ENCODE results near the gene SLC47A2.

Gene SLC47A2

GRCh38 chr17:19650826-19651225, 65.6 kb downstream of the SLC47A2 start:
- TF ChIP-seq POLR2AphosphoS5 (IDR thresholded peaks at IDR 0.05; ENCODE audit: low read depth, low read length), result no peak
- no peak for TF ChIP-seq FOXP2 (optimal IDR thresholded peaks at IDR 0.05; ENCODE audit: borderline replicate concordance, extremely low read depth, extremely low read length, insufficient read depth)
- no peak for TF ChIP-seq TAF1 (IDR thresholded peaks at IDR 0.05; ENCODE audit: borderline replicate concordance, insufficient read depth, low read length)
- TF ChIP-seq SIN3A (IDR thresholded peaks at IDR 0.05; ENCODE audit: borderline replicate concordance, insufficient read depth, low read length), result no peak
- TF ChIP-seq REST (IDR thresholded peaks at IDR 0.05; ENCODE audit: insufficient read depth in 1 of 2, low read depth in 2 of 2, low read length in 2 of 2), result no peak

GRCh38 chr17:19649274-19649541, 67.2 kb downstream of the SLC47A2 start:
- TF ChIP-seq POLR2AphosphoS5 (IDR thresholded peaks at IDR 0.05; ENCODE audit: low read depth, low read length), result no peak
- no peak for TF ChIP-seq FOXP2 (optimal IDR thresholded peaks at IDR 0.05; ENCODE audit: borderline replicate concordance, extremely low read depth, extremely low read length, insufficient read depth)
- no peak for TF ChIP-seq SIN3A (IDR thresholded peaks at IDR 0.05; ENCODE audit: borderline replicate concordance, insufficient read depth, low read length)
- TF ChIP-seq TAF1 (IDR thresholded peaks at IDR 0.05; ENCODE audit: borderline replicate concordance, insufficient read depth, low read length), result no peak
- no peak for TF ChIP-seq REST (IDR thresholded peaks at IDR 0.05; ENCODE audit: insufficient read depth in 1 of 2, low read depth in 2 of 2, low read length in 2 of 2)

GRCh38 chr17:19648475-19649273, 67.7 kb downstream of the SLC47A2 start, which contains the start of gene ALDH3A2:
Gene ALDH3A2 (plus strand): TSS chr17:19648751. CDS start chr17:19648972, 221 bp downstream.
- TF ChIP-seq REST (IDR thresholded peaks at IDR 0.05; ENCODE audit: insufficient read depth in 1 of 2, low read depth in 2 of 2, low read length in 2 of 2) (0 out of 4 replicates have a peak, but pooled peaks of 1 of the 2 experiments have one; percentile 10), FOXP2 (optimal IDR thresholded peaks at IDR 0.05; ENCODE audit: borderline replicate concordance, extremely low read depth, extremely low read length, insufficient read depth) (peak; percentile 27), SIN3A (IDR thresholded peaks at IDR 0.05; ENCODE audit: borderline replicate concordance, insufficient read depth, low read length) (no peak), TAF1 (IDR thresholded peaks at IDR 0.05; ENCODE audit: borderline replicate concordance, insufficient read depth, low read length) (peak; percentile 54; the same call in 1 of the 2 replicates), POLR2AphosphoS5 (IDR thresholded peaks at IDR 0.05; ENCODE audit: low read depth, low read length) (peak; percentile 87)

GRCh38 chr17:19647697-19648474, 68.5 kb downstream of the SLC47A2 start:
- no peak for TF ChIP-seq REST (IDR thresholded peaks at IDR 0.05; ENCODE audit: insufficient read depth in 1 of 2, low read depth in 2 of 2, low read length in 2 of 2)
- no peak for TF ChIP-seq FOXP2 (optimal IDR thresholded peaks at IDR 0.05; ENCODE audit: borderline replicate concordance, extremely low read depth, extremely low read length, insufficient read depth)
- TF ChIP-seq POLR2AphosphoS5 (IDR thresholded peaks at IDR 0.05; ENCODE audit: low read depth, low read length), result no peak
- TF ChIP-seq TAF1 (IDR thresholded peaks at IDR 0.05; ENCODE audit: borderline replicate concordance, insufficient read depth, low read length), result no peak
- no peak for TF ChIP-seq SIN3A (IDR thresholded peaks at IDR 0.05; ENCODE audit: borderline replicate concordance, insufficient read depth, low read length)

Data from PFSK-1 (cell line).